Measurements from ENCODE around the gene MTHFD1L.
"Not testable (repeated sequence)": the region's sequence is repeated elsewhere in the genome, so short reads cannot be mapped to it uniquely, and the experiment has no call there.

MTHFD1L gene

GRCh38 chr6:151101816-151102694 lies 236.6 kb downstream of the MTHFD1L start:
- FAIRE-seq: no peak

GRCh38 chr6:151103266-151103665 lies 237.8 kb downstream of the MTHFD1L start:
- no peak for FAIRE-seq

GRCh38 chr6:151107897-151108427 lies 242.5 kb downstream of the MTHFD1L start:
- FAIRE-seq: no peak

- no peak for FAIRE-seq
Measured at GRCh38 chr6:151108548-151108947, 243.0 kb downstream of the MTHFD1L start.

GRCh38 chr6:151109361-151109760 lies 243.9 kb downstream of the MTHFD1L start:
- no peak for FAIRE-seq

- no peak for FAIRE-seq
Measured at GRCh38 chr6:151109869-151110575, 244.5 kb downstream of the MTHFD1L start.

GRCh38 chr6:151110576-151110905 lies 245.0 kb downstream of the MTHFD1L start:
- no peak for FAIRE-seq

GRCh38 chr6:151111670-151112069 lies 246.2 kb downstream of the MTHFD1L start:
- FAIRE-seq: no peak

GRCh38 chr6:151112130-151112529 lies 246.6 kb downstream of the MTHFD1L start:
- no peak for FAIRE-seq

GRCh38 chr6:151112884-151113283 lies 247.4 kb downstream of the MTHFD1L start:
- FAIRE-seq: not testable (repeated sequence)

- FAIRE-seq: no peak
Measured at GRCh38 chr6:151113641-151114040, 248.1 kb downstream of the MTHFD1L start.

- FAIRE-seq: no peak
Measured at GRCh38 chr6:151118461-151119123, 253.1 kb downstream of the MTHFD1L start.

- FAIRE-seq: no peak
Measured at GRCh38 chr6:151119823-151120524, 254.5 kb downstream of the MTHFD1L start.

GRCh38 chr6:151121900-151122299 lies 256.4 kb downstream of the MTHFD1L start:
- FAIRE-seq: no peak

- FAIRE-seq: not testable (repeated sequence)
Measured at GRCh38 chr6:151123641-151124040, 258.1 kb downstream of the MTHFD1L start.

- FAIRE-seq: not testable (repeated sequence)
Measured at GRCh38 chr6:151125242-151125641, 259.7 kb downstream of the MTHFD1L start.

GRCh38 chr6:151125651-151126416 lies 260.3 kb downstream of the MTHFD1L start:
- not testable (repeated sequence) for FAIRE-seq

- FAIRE-seq: not testable (repeated sequence)
Measured at GRCh38 chr6:151126417-151126724, 260.9 kb downstream of the MTHFD1L start.

- FAIRE-seq: not testable (repeated sequence)
Measured at GRCh38 chr6:151127133-151127798, 261.8 kb downstream of the MTHFD1L start.

- no peak for FAIRE-seq
Measured at GRCh38 chr6:151128763-151129370, 263.4 kb downstream of the MTHFD1L start.

- FAIRE-seq: no peak
Measured at GRCh38 chr6:151130329-151130728, 264.8 kb downstream of the MTHFD1L start.
